Liver (tissue), 3 donors: ENCODE measurements around the gene METTL25.

Experiments used
- GABPA ChIP-seq, 2 donors: IDR thresholded peaks in 1 of 2; conservative IDR thresholded peaks in 1 of 2; 2 replicates each; pipeline ENCODE4 v1.6.1; 2016; ENCODE audit warnings: antibody characterized with exemption in 2 of 2, mild to moderate bottlenecking in 1 of 2, moderate library complexity in 1 of 2
- RAD21 ChIP-seq, 2 donors: IDR thresholded peaks; 2 replicates each; pipeline ENCODE4 v1.6.1; 2016; ENCODE audit warnings: antibody characterized with exemption in 2 of 2, mild to moderate bottlenecking in 2 of 2
- TF ChIP-seq, protein P1 (sequence below): fragments of 150-350 bp; IDR thresholded peaks from 2 replicates; pipeline ENCODE4 v1.5.1; 2017; ENCODE audit warnings: improper control_type of control experiment, low read depth, low read length; ENCODE audit not compliant: missing input control
- TF ChIP-seq, protein P2 (sequence below): IDR thresholded peaks from 2 replicates; pipeline ENCODE4 v1.6.1; 2016; ENCODE audit warnings: antibody characterized with exemption
- donor health status: healthy.
- donor health status: healthy.

DNA sequence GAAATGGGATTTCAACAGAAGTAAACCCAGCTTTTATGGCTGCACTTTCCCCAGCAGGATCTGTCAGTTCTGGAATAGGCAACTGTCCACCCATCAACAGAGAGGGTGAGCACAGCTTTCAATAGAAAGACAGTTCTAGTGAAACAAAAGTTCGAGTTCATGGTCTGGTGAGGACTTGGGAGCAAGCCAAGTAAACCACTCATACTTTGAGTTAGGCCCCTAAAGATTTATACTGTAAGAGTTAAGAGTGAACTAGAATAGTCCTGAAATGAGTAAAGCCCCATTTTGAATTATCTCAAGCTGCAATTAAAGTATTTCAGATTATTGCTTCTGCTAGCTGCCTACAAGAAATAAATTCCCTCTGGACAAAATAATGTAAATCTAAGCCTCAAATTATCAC, 82.6 kb downstream of the METTL25 start:
- TF ChIP-seq, protein P1, sequence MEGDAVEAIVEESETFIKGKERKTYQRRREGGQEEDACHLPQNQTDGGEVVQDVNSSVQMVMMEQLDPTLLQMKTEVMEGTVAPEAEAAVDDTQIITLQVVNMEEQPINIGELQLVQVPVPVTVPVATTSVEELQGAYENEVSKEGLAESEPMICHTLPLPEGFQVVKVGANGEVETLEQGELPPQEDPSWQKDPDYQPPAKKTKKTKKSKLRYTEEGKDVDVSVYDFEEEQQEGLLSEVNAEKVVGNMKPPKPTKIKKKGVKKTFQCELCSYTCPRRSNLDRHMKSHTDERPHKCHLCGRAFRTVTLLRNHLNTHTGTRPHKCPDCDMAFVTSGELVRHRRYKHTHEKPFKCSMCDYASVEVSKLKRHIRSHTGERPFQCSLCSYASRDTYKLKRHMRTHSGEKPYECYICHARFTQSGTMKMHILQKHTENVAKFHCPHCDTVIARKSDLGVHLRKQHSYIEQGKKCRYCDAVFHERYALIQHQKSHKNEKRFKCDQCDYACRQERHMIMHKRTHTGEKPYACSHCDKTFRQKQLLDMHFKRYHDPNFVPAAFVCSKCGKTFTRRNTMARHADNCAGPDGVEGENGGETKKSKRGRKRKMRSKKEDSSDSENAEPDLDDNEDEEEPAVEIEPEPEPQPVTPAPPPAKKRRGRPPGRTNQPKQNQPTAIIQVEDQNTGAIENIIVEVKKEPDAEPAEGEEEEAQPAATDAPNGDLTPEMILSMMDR, result no peak
- TF ChIP-seq RAD21 (IDR thresholded peaks at IDR 0.05) (no peak), GABPA (IDR thresholded peaks at IDR 0.05 in 1 of 2, conservative IDR thresholded peaks at IDR 0.05 in 1 of 2) (no peak)
- TF ChIP-seq, protein P2, sequence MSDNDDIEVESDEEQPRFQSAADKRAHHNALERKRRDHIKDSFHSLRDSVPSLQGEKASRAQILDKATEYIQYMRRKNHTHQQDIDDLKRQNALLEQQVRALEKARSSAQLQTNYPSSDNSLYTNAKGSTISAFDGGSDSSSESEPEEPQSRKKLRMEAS, result no peak
